HG03103 (cell line): ENCODE data around the gene WDR43.

Experiments
- ATAC-seq: cut with Tn5 transposase; IDR thresholded peaks from one replicate; pipeline ENCODE4 v1.9.1; 2021; ENCODE audit warnings: low read depth; ENCODE audit not compliant: unreplicated experiment

Gene WDR43

DNA sequence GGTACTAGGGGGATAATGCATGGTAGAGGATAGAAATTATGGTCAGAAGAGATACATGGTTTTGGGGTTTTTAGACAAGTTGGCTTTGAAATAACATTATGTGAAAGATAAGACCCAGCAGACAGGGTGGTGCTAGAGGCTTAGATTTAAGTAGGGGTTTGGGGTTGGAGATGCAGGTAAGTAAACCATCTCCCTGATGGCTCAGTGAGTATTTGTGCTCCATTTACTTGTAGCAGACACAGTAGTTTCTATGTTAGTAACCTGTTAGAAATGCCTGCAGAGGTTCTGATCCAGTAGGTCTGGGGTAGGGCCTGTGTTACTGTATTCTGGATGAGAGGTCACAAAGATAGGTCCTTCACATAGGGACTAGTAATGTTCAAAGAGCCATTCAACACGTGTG lies 13.7 kb downstream of the WDR43 start:
- ATAC-seq, result no peak

DNA sequence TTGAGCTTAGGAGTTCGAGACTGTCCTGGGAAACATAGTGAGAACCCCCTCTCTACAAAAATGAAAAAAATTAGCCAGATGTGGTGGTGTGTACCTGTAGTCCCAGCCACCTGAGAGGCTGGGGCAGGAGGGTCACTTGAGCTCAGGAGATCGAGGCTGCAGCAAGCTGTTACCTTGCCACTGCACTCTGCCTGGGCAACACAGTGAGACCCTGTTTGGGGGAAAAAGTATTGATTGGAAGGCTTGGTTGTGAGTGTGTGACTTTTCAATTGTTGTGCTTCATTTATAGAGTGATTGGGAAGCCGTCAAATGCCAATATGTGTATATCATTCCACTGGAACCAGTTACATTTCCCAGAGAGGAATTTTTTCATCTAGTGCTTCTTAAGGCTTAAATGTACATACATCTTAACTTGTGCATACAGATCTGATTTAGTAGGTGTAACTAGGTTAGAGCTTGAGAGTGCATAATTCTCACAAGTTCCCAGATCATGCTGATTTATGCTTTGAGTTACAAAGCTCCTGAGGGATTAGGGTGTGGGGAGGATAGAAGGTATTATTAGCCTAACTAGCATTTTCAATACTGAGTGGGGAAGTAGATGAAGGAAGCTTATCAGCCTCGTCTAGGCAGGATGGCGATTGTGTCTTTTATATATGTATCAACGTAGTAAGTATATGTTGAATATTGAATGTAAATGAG lies 15.3 kb downstream of the WDR43 start:
- no peak for ATAC-seq

DNA sequence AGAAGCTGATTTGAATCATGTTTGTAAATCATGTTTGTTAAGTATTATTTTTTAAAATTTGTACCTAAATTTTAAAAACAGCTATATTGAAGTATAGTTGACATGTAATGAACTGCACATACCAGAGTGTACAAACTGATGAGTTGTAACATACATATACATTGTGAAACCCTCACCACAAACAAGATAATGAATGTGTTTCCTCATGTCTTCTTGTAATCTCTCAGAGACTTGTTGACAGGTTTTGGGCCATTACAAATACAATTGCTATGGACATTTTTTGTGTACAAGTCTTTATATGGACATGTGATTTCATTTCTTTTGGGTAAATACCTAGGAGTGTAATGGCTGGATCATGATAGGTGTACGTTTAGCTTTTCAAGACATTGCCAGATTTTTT lies 21.5 kb downstream of the WDR43 start:
- no peak for ATAC-seq

DNA sequence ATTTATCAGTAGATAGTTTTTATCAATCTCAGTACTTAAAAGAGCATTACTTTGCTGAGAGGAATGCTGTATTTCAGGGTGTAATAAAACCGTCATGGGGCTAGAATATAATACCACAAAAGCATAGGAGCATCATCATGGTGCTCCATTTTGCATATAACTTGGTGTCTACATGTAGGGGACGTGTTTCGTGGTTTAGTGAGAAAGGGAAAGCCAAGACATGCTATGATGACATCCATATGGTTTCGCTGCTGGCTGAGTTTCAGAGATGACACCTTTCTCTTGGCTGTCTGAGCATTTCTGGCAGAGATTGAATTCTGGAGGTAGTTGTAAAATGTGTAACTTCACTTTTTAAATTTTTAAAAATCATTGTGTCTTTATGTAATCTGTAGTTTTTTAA lies 32.4 kb downstream of the WDR43 start:
- ATAC-seq, result no peak

DNA sequence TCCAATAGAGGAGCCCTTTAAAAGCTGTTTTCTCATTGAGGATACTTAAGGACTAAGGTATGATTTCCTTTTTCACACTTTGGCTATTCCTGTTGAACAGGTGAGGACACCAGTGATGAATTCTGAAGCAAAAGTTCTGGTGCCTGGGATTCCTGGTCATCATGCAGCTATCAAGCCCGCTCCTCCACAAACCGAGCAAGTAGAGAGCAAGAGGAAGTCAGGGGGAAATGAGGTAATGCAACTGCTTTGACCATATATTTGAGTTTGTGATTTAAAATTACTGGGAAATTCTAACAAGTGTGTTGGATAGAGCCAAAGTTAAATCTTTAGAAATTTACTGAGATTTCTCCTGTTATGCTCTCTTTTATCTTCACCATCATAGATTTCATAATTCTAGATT lies 33.0 kb downstream of the WDR43 start:
- ATAC-seq, result no peak

DNA sequence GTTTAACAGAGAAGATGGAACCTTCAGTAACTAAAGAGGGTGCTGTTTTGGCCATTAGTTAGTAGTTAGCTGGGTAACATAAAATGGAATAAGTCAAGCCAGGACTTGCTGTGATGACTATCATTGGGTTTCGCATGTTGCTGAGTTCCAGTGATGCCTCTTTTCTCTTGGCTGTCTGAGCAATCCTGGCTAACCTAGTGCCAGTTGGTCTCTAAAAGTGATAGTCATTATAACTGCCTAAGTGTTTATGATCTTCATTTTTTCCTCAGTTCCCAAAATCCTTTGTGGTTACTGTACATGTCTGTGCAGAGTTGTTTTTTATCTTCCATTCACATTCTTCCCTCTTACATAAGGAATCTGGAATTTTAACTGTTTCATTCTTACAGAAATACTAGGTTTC lies 33.4 kb downstream of the WDR43 start:
- ATAC-seq, result no peak

DNA sequence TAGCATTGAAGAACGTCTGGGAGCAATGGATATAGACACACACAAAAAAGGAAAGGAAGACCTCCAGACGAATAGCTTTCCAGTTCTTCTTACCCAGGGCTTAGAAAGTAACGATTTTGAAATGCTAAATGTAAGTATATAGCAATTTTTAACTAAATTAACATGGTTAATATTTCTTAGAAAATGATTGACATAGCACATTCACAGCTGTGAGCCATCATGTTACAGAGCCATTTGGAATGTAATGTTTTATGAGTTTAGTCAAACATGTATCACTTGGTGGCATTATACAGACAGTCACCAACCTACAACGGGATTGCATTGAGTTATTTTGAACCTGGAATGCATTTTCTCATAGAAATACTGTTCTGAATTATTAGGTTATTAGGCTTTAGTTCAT lies 35.1 kb downstream of the WDR43 start:
- ATAC-seq, result no peak

DNA sequence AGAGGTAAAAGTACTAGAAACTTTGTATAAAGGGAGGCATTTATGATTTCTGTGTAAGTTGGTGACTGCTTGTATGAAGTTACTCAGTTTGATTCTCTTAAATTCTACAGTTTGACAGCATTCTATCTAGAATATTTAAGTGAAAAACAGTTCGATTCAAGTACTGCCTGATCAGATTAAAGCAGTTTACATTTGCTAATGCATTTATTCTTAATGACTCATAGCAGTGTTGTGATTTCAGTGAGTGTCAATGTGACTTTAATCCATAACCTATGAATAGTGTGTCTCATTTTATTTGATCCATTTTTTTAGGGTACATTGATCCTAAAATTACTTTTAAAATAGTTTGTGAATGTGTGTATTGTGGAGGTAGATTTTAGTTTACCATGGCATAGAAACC lies 35.7 kb downstream of the WDR43 start:
- ATAC-seq, result no peak

DNA sequence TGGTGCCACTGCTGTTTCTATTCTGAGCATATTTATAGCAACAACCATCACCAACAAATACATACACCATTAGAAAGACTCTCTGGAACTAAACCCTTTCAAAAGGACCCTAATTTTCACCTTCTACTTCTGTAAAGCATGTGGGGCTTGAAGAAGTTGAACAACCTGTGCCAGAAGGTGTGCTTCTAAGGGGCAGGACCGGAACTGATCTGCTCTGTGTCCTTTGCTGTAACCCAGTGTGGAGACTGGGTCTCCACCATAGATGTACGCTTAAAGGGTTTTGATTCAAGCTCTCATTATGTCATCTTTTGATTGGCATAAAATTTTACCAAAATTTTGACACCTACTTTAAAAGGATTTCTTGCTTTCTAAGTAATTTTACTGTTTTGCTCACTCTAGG lies 40.3 kb downstream of the WDR43 start:
- ATAC-seq, result no peak

DNA sequence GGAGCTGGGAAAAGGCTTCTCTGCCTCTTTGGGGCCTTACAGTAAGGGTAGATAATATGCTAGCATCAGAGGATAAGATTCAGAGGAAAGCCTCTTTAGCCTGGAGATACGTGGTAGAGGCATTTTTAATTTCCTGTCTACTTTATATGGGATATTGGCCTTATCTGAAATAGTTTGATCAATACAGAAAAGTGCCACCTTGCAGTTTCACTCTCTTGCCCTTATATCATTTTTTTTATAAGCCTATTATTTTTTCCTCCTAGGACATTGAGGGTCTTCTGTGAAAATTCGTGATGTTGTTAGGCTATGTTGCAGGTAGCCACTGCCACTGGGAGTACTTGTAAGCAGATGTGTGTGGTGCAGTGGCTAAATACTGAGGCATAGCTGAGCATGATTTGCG lies 46.5 kb downstream of the WDR43 start:
- no peak for ATAC-seq

DNA sequence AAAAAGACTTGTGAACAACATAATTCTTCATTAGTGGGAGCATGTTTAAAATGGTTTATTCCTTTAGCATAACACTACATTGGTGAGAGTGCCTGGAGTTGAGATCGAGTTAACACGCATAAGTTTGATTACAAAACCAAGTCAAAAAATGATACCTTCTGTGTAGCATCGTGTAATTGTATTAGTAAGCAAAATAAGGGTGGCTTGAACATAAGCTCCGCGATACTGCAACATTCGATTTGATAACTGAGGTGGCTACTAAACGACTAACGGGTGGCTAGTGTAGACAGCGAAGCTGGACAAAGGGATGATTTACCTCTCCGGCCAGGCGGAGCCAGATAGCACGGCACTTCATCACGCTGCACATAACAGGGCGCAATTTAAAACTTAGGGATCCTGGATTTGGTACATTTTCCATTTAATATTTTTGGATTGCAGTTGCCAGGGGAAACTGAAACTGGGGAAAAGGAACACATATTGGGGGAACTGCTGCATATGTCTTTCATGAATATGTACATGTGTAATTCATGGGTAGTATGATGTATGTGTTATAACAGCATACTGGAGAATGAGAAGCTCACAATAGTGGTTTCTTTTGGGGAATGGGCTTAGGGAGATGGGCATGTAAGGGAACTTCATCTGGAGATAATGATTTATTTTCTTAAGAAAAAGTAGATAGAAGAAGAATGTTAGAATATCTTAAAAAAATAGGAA lies 50.2 kb downstream of the WDR43 start:
- no peak for ATAC-seq

DNA sequence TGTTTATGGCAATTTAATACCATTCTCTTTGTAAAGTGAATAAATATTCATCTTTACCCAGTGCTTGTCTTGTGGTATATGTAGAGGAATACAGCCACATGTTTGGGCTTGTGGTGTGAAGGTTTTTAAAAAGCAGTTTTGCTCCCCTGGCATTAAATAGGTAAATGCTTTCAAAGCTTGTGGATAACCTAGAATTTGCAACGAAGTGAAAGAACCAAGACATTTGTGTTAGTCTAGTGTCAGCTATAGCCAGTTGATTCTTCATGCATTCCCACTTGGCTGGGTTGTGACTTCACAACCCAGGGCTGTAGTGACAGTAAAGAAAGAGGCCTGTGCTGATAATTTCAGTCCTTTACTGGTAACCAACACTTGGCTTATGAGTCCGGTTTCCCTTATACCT lies 53.7 kb downstream of the WDR43 start:
- no peak for ATAC-seq

DNA sequence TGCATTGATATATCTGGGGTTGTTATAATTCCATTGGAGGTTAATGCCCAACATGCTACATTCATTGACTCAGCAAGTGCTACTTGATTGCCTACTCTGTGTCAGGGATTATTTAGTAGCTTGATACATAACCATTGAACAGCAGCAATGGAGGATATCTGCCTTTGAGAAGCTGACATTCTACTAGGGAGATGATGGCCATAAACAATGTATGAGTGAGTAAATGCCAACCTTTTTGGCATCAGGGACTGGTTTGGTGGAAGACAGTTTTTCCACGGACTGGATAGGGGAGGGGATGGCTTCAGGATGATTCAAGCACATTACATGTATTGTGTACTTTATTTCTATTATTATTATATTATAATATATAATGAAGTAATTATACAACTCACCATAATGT lies 54.7 kb downstream of the WDR43 start:
- ATAC-seq, result no peak

DNA sequence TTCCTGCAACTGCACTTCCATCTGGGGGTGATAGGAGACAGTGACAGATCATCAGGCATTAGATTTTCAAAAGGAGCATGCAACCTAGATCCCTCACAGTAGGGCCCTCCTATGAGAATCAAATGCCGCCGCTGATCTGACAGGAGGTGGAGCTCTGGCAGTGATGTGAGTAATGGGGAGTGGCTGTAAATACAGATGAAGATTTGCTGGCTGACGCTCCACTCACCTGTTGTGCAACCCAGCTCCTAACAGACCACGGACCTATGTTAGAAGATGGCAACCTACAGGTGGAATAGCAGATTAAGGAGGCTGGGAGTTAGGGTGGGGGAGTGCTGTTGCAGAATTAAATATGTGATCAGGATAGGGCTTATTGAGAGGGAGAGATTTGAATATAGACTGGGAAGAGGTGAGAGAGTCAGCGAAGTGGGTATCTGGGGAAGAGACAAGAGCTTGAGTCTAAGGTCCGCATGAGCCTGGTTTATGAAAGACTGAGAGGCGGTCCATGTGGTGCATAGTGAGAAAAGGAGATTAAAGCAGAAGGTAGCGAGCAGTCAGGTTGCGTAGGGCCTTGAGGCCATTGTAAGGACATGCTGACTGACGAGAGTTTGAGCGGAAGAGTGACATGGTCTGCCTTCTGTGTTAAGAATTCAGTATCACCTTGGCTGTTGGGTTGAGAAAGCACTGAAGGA lies 55.3 kb downstream of the WDR43 start:
- no peak for ATAC-seq

DNA sequence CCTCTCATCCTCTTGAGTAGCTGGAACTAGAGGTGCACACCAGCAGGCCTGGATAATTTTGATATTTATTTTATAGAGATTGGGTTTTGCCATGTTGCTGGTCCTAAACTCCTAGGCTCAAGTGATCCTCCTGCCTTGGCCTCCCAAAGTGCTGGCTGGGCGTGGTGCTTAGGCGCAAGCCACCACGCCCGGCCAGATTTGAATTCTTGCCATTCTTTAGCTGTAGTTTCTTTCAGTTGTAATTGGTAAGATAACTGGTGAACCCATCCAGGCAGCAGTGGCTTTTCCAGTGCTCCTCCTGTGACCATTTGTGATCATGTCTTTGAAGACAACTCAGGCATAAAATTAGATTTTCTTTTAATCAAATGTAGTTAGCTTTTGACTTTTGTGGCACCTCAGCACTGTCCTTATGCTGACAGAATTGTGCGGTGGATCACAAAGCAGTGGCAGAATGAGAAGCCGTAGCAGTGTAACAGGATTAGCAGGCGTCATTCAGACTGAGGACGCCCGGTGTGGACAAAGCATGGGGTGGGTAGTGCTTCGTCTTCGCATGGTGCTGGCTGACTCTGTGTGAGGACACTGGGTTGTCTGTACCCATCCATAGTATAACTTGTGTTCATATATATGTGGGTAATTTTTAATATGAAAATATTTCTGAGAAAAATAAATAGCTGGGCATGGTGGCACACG lies 56.6 kb downstream of the WDR43 start:
- no peak for ATAC-seq

DNA sequence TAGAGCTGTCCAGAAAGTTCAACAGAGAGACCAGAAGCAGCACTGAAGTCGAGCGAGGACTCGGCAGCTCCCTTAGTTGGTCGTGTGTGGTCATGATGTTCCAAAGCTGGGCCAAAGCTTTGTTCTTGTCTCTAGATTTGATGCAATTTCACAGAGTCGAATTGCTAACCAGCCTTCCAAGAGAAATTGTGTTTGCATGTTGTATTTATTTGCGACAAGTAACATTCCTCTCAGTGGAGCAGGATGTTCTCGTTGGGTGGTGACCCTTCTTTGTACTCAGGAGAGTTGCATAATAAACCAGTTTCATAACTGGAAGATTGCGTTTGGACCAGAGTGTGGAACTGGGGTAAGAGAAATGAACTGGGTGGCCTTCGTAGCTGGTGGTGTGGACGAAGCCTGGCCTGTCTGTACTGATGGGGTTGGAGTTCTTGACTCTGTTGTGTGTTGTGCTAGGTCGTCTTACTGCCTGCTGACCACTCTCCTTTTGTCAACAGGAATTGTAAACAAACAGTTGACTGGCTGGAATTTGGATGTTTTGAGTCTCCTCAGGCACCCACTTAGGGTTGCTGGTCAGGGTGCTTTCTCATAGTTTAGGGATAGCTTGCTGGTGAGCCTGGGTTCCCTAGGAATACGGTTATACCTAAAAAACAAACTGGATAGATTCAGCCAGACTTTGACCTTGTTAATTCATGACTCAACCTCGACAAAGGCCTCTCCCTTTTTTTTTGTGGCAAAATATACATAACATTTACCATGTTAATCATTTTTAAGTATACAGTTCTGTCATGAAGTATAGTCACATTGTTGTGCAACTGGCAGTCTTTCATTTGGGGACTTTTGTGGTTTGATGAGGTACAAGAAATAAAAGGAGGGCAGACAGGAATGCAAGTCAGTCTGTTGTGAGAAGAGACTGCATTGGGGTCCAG lies 57.7 kb downstream of the WDR43 start:
- ATAC-seq, result no peak

DNA sequence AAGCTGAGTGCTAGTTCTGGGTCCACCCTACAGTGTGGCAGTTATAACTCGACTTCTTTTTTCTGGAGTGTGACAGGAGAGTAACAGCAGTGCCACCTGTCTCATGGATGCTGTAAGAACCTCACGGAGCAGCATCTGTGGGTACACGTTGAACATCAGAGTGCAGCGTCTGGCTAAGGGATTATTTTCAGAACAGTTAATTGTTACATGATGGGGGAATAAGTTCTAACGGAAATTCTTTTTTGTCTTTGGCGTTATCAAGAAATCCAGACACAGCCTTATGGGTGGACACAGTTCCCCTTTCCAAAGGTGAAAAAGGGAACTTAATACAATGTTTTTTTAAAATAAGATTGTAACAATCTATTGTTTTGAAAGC lies 58.4 kb downstream of the WDR43 start:
- ATAC-seq, result no peak

DNA sequence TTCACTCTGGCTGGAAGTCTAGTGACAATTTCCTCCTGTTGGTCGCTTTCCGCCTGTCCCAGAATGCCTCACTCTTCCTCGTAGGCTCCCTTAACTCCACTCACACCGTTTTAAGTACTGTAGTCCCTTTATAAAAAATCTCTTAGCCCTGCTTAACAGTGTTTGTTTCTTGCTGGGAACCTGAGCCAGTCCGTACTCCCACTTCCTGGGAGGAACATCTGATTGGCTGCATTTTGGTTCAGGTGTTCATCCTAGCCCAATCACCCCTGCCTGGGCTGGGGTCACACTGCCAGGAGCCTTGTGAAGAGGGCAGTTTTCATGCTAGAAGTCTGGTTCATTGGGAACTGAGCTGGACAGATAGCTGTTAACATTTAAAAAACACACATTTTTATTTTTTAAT lies 61.0 kb downstream of the WDR43 start:
- no peak for ATAC-seq

DNA sequence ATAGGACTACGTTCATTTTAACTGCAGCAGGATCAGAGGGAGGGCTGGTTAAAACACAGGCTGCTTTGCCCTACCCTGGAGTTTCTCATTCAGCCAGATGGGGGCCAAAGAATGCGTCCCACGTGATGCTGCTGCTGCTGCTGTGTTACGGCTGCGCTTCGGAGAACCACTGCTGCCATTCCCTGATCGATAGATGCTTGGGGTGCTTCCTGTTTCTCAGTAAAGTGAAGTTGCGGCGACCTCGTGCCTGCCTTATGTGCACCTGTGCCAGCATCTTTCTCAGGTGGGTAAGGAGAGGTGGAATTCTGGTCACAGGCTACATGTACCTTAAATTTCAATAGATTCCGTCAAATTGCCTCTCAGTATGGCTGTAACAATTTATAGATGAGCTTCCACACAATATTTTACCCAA lies 62.0 kb downstream of the WDR43 start:
- no peak for ATAC-seq

DNA sequence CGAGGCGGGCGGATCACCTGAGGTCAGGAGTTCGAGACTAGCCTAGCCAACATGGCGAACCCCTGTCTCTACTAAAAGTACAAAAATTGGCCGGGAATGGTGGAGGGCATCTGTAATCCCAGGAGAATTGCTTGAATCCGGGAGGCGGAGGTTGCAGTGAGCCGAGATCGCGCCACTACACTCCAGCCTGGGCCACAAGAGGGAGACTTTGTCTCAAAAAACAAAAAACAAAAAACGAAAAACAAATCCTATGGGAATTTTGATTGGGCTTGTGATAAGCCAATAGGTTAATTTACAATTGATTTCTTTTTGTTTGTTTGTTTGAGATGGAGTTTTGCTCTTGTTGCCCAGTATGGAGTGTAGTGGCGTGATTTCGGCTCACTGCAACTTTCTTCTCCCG lies 62.4 kb downstream of the WDR43 start:
- no peak for ATAC-seq
